NCI-H146 treated with DMSO at 0.1 percent for 48 hours (cell line): ENCODE results near the gene CHMP1B.

ENCODE experiments used
- DNase-seq: peaks from one replicate; lab custom pipeline; 2025; ENCODE audit not compliant: unreplicated experiment; lab: John Stamatoyannopoulos, UW

The CHMP1B gene

GRCh38 chr18:11901826-11902438 is 50.7 kb downstream of the CHMP1B start:
- no peak for DNase-seq

DNA sequence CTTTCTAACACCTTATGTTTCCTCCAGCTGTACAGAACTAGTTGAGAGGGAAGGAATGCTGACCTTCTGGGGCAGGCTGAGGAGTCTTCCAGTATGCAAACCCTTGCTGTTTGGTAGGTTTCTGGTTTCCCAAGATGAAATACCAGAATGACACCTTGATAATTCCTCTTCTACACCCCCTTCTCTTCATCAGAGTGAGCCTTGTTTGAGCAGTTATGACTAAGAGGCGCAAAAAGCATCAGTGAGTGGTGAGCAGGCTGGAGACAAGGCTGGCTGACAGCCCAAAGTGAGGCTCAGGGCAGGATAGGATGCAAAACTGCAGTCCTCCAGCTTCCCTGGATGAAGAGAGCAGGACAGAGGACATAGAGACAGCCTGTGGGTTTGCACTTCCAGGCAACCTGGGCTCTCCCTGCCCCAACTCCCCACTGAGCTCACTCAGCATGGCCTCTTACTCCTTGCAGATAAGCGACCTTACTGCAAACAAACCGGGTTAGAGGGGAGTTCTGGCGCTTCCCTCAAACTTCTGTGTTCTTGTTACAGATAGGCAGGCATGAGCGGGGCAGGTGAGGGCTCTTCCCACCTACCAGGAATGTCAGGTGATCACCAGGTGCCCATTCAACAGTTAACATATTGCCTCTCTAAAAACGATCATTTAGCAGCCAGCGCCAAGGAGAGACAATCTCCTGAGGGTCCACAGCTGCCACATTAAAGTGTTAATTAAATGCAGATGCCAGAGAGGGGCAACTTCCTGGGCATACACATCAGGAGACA is 51.5 kb downstream of the CHMP1B start:
- peak; percentile 90 for DNase-seq
